GM23248 (cell line): ENCODE measurements around the gene DCLK2.

Source experiments
- EZH2 ChIP-seq: fragments of 200-600 bp; sonication (generic); IDR thresholded peaks from 2 replicates; pipeline ENCODE4 v1.6.1; 2018; ENCODE audit warnings: antibody characterized with exemption, mild to moderate bottlenecking; ENCODE audit not compliant: insufficient read depth, poor library complexity, severe bottlenecking
- EZH2phosphoT487 ChIP-seq: fragments of 200-600 bp; sonication (generic); IDR thresholded peaks from 2 replicates; pipeline ENCODE4 v1.6.1; 2018; ENCODE audit warnings: antibody characterized with exemption, moderate library complexity, mild to moderate bottlenecking, low read depth; ENCODE audit not compliant: insufficient read depth

GRCh38 chr4:150150629-150151062 is 72.4 kb downstream of the DCLK2 start:
- TF ChIP-seq EZH2: no peak
- TF ChIP-seq EZH2phosphoT487: no peak
